Psoas muscle (tissue), 8 donors: Measurements from ENCODE around the gene UBA52. TPM values are rescaled to one million over a fixed set of nuclear protein-coding genes. Genes with fewer than 3 reads are reported as not detected.
"Not testable (repeated sequence)": the region's sequence is repeated elsewhere in the genome, so short reads cannot be mapped to it uniquely, and the experiment has no call there.

ENCODE experiments used
- ATAC-seq, 4 donors: fragments of 200-7000 bp; cut with Tn5 transposase; one replicate each; pipeline ENCODE4 v1.9.1; 2020; ENCODE audit warnings: moderate library complexity in 3 of 4, mild to moderate bottlenecking in 2 of 4
- DNase-seq, 2 donors: peaks; one replicate each; pipeline ENCODE4 v3.0.0-alpha.2; 2020
- H3K27ac ChIP-seq: fragments of 200-600 bp; one replicate; pipeline ENCODE4 v1.8.0; 2022
- H3K27me3 ChIP-seq, 3 donors: fragments of 200-600 bp in 1 of 3; one replicate each; pipeline versions ENCODE4 v1.6.1 to v1.8.0; 2013 to 2022; ENCODE audit warnings: low read length in 2 of 3, mild to moderate bottlenecking in 2 of 3, moderate library complexity in 1 of 3; ENCODE audit not compliant: insufficient read depth in 3 of 3
- H3K36me3 ChIP-seq, 2 donors: fragments of 200-600 bp in 1 of 2; one replicate each; pipeline versions ENCODE4 v1.6.1 to v1.8.0; 2013 to 2022; ENCODE audit warnings: low read depth in 1 of 2, mild to moderate bottlenecking in 1 of 2, moderate library complexity in 1 of 2; ENCODE audit not compliant: insufficient read depth in 1 of 2
- H3K4me1 ChIP-seq: fragments of 200-600 bp; one replicate; pipeline ENCODE4 v1.8.0; 2022
- H3K4me3 ChIP-seq: fragments of 200-600 bp; one replicate; pipeline ENCODE4 v1.8.0; 2022; ENCODE audit warnings: mild to moderate bottlenecking
- H3K9me3 ChIP-seq: fragments of 200-600 bp; one replicate; pipeline ENCODE4 v1.8.0; 2022
- WGBS, 3 donors: extraction: QIAGEN DNeasy Blood & Tissue Kit; methylation state at CpG; one replicate each; pipeline versions ENCODE4 v1.1.6 to v1.1.7; 2013; 5-methylcytosine and 5-hydroxymethylcytosine counted together
- intact Hi-C, 2 donors: fragments of 100-400 bp; cut with DNase I; formaldehyde crosslinking; loops; one replicate each; pipeline versions ENCODE4 v1.11.0 to v1.14.2; 2022
- polyA plus RNA-seq, 3 donors: library from polyadenylated mRNA; stranded (reverse); fragments of 200-250 nt; gene quantifications; one replicate each; pipeline ENCODE4 v1.2.3, GENCODE V29; 2013
- total RNA-seq, 4 donors: library from RNA; stranded (reverse); fragmentation: NEBNext Ultra II Directional in 2 of 4; extraction: Animal tissue kit (Norgen Biotek cat#: 25700) in 2 of 4; gene quantifications; one replicate each; pipeline versions ENCODE4 v1.2.1 to v1.2.4, GENCODE V29; 2021 to 2023
- TF ChIP-seq, protein P1 (sequence below): fragments of 200-600 bp; IDR thresholded peaks from one replicate; pipeline ENCODE4 v1.8.0; 2022; ENCODE audit warnings: antibody characterized with exemption
- donor health status: healthy with polysubstance abuse.
- donor health status: DM: no; HTN: no; CAD: no; lungs with moderate emphysema.
- donor health status: Bipolar disorder and iron deficiency.
- donor health status: healthy.
- donor health status: DM: yes; HTN: yes; CAD: no.
- donor health status: DM: no; HTN: no; CAD: no.
- donor health status: DM: no; HTN: no; CAD: no.
- donor health status: DM: yes; HTN: yes; CAD: no.

UBA52 gene
- total and polyA plus RNA-seq, 7 donors: 877 to 1,553 (median 1,005) TPM

DNA sequence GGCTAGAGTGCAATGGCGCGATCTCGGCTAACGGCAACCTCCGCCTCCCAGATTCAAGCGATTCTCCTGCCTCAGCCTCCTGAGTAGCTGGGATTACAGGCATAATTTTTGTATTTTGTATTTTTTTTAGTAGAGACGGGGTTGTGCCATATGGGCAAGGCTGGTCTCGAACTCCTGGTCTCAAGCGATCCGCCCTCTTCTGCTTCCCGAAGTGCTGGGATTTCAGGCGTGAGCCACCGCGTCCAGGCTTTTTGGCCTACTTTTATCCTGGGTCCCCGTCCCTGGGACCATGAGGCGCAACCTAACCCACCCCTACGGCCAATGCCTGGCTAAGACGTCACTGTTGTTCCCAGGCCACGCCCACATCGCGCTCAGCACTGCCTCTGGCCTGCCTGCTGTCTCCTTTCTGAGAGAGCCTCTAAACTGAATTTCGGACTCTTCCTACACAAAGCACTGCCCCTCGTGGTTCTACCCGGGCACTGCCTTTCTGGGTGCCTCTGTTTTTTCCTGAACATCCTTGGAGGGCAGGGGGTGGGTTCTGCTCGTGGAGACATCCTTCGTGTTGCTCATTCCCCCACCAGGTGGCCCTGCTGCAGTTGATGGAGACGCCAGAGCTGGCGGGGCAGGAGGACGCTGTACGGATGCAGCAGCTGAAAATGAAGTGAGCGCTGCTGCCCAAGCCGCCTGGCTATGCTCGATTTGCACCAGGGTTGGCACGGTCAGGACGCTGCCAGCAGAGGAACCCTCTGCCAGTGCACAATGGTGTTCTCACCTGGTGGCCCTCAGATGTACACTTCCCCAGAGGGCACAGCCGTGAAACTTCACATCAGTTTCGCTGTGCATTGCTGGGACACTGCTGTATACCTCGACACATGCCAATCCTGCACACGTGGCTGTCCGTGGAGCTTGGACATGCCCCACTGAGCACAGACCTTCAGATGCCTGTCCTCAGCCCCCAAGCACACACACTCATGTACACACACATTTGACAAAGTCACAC is 18.9 kb downstream of the UBA52 start:
- peaks cover 18% of the 10 kb centered on the region for H3K4me1 ChIP-seq
- 52 to 66% (median 56%) methylated on average over 40 of the region's 40 CpGs for WGBS, 3 donors
- DNase-seq: peak; percentile 76 to 87
- intact Hi-C loops: loop anchor here in 1 of 2 donors (5.0 kb wide), 1 partner anchor 87 kb away; no protein-coding TSS in a partner anchor
- TF ChIP-seq, protein P1, sequence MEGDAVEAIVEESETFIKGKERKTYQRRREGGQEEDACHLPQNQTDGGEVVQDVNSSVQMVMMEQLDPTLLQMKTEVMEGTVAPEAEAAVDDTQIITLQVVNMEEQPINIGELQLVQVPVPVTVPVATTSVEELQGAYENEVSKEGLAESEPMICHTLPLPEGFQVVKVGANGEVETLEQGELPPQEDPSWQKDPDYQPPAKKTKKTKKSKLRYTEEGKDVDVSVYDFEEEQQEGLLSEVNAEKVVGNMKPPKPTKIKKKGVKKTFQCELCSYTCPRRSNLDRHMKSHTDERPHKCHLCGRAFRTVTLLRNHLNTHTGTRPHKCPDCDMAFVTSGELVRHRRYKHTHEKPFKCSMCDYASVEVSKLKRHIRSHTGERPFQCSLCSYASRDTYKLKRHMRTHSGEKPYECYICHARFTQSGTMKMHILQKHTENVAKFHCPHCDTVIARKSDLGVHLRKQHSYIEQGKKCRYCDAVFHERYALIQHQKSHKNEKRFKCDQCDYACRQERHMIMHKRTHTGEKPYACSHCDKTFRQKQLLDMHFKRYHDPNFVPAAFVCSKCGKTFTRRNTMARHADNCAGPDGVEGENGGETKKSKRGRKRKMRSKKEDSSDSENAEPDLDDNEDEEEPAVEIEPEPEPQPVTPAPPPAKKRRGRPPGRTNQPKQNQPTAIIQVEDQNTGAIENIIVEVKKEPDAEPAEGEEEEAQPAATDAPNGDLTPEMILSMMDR: peak; percentile 18
- peak overlapping the region; percentile 78 for H3K4me3 ChIP-seq
- no peaks in the 10 kb centered on the region for H3K9me3 ChIP-seq
- peak; percentile 30 to 43 (median 35) for ATAC-seq
- peaks cover 4 to 16% of the 10 kb centered on the region in 2 donors for H3K36me3 ChIP-seq
- no peaks in the 10 kb centered on the region for H3K27me3 ChIP-seq
- H3K27ac ChIP-seq: peak overlapping the region; percentile 87

DNA sequence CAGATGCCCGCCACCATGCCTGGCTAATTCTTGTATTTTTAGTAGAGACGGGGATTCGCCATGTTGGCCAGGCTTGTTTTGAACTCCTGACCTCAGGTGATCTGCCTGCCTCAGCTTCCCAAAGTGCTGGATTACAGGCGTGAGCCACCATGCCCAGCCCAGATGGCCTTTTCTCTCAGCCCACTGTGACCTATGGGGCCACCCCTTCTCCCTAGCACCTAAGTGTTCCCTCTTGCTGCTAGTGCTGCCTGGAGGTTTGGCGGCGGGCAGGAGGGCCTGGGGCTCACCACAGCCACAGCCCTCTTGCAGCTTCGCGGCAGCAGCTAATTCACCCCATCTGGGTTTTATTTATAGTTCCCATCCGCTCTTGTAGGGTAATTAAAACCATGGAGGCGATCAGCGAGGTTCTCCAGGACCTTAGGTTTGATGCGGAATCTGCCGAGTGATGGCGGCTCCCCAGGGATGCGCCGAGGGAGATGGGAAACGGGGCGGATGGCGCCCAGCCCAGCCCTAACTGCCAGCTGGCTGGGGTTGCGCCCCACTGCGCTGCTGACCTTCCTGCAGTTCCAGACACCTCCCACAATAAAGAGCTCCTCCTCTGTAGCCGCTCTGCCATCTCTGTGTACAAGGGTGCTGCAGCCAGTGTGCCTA is 20.2 kb downstream of the UBA52 start:
- 59 to 73% (median 69%) methylated on average over 22 of the region's 22 CpGs for WGBS, 3 donors
- intact Hi-C loops: loop anchor here in 1 of 2 donors (5.0 kb wide), 1 partner anchor 85 kb away; no protein-coding TSS in a partner anchor
- Histone ChIP-seq H3K27me3 (no peaks in the 10 kb centered on the region), H3K27ac (no peak overlapping the region), H3K36me3 (peaks cover 4 to 16% of the 10 kb centered on the region in 2 donors), H3K4me1 (peaks cover 18% of the 10 kb centered on the region), H3K9me3 (no peaks in the 10 kb centered on the region), H3K4me3 (no peak overlapping the region)
- TF ChIP-seq, protein P1: no peak
- DNase-seq (no peak), ATAC-seq (no peak)

DNA sequence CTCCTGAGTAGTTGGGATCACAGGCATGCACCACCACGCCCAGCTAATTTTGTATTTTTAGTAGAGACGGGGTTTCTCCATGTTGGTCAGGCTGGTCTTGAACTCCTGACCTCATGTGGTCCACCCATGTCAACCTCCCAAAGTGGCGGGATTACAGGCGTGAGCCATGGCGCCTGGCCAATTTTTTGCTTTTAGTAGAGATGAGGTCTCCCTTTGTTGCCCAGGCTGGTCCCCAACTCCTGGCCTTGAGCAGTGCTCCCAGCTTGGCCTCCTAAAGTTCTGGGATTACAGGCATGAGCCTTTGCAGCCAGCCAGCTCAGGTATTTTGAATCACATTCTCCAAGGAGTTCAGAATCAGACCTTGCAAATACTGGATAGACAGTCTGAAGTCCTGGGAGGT is 21.1 kb downstream of the UBA52 start:
- H3K4me1 ChIP-seq: peaks cover 18% of the 10 kb centered on the region
- ATAC-seq, H3K27ac ChIP-seq, H3K9me3 ChIP-seq, DNase-seq, H3K27me3 ChIP-seq, H3K4me3 ChIP-seq: not testable (repeated sequence)
- peaks cover 4 to 16% of the 10 kb centered on the region in 2 donors for H3K36me3 ChIP-seq
- intact Hi-C loops: loop anchor here in 1 of 2 donors (5.0 kb wide), 1 partner anchor 85 kb away; no protein-coding TSS in a partner anchor
- 71 to 83% (median 81%) methylated on average over 5 of the region's 5 CpGs for WGBS, 3 donors

DNA sequence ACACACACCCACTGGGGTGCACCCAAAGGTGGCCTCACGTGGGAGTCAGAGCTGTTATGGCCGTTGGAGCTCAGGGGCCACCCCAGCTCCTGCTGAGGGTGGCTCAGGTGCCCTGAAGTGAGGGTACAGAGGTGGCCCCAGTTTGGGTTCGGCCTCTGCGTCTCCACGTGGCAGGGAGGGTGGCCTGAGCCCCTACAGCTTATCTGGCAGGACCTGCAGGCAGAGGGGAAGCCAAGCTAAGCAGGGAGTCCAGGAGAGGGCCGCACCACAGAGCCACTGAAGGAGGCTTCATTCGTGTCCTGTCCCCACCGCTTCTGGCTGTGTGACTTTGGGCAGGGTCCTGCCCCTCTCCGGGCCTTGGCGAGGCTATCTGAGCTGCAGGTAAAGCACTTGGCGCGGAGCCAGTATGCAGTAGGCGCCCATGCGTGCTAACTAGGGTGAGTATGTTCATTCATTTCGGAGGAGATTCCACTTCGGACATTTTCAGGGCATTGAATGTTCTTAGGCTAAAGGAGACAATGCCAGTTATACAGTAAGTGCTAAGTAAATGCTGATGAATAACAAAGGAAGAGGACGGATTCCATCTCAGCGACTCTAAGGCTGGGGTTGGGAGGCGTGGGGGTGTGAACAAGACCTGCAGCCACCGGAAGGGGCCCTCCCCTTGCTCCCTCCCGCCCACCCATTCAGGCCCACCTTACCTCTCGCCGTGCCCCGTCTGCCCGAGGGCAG is 21.9 kb downstream of the UBA52 start:
- WGBS, 3 donors: 37 to 47% (median 40%) methylated on average over 20 to 25 of the region's 25 CpGs
- intact Hi-C loops: loop anchor here (2.0 to 5.0 kb wide), 3 partner anchors 79 to 253 kb away; no protein-coding TSS in a partner anchor
- Histone ChIP-seq H3K27ac (no peak overlapping the region), H3K9me3 (no peaks in the 10 kb centered on the region), H3K36me3 (peaks cover 4 to 16% of the 10 kb centered on the region in 2 donors), H3K27me3 (no peaks in the 10 kb centered on the region), H3K4me3 (peak overlapping the region; percentile 55), H3K4me1 (peaks cover 18% of the 10 kb centered on the region)
- ATAC-seq: no peak
- TF ChIP-seq, protein P1: no peak
- DNase-seq: no peak
